ENCODE measurements around the gene AKT1. TPM values are rescaled to one million over a fixed set of nuclear protein-coding genes. Genes with fewer than 3 reads are reported as not detected.

Gene AKT1
- total and polyA plus RNA-seq, 4 donors, result 30.6 to 192 (median 58.7) TPM

DNA sequence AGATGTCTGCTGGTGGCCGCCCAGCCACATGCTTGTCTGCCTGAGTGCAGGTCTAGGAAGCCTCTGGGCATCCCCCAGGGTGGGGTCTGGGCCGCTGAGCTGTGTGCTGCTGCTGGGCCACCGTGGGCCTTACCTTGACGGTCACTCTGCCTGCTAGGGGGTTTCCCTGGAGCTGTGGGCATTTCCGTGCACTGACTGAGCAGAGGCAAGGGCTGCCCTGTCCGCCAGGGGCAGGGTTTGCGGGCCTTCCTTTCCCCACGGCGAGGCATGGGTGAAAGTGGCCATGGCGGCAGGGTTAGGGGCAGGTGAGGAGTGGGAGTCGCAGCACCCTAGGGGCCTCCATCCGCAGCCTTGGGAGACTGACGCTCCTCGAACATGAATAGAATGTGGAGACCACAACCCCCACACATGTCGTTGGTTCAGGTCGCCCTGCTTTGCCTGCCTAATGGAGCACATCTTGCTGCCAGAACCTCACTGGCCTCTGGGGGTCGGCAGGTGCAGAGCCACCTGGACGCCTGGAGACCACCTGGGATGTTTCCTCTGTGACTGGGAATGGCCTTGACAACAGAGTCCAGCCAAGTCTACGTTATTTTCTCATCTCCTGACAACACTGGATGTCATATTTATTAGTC is 7.8 kb upstream of the AKT1 start:
- Histone ChIP-seq H3K27me3 (ENCODE audit: control insufficient read depth in 4 of 4, insufficient read depth in 4 of 4, low read length in 3 of 4) (no peaks in the 10 kb centered on the region), H3K9ac (ENCODE audit: low read depth in 1 of 2, low read length in 2 of 2) (no peak overlapping the region), H3K36me3 (ENCODE audit: control insufficient read depth in 4 of 4, insufficient read depth in 3 of 4, low read depth in 1 of 4, low read length in 3 of 4) (no peaks in the 10 kb centered on the region), H3K4me1 (ENCODE audit: control insufficient read depth in 4 of 4, insufficient read depth in 4 of 4, low read length in 3 of 4) (peaks cover 15 to 35% (median 21%) of the 10 kb centered on the region in 4 donors), H3K9me3 (ENCODE audit: control insufficient read depth in 4 of 4, low read length in 3 of 4) (no peaks in the 10 kb centered on the region), H3K4me3 (ENCODE audit: low read depth in 1 of 3, low read length in 3 of 3) (no peak overlapping the region), H3K27ac (ENCODE audit: low read depth in 1 of 2, low read length in 2 of 2) (no peak overlapping the region)
- no peak for DNase-seq (ENCODE audit: low spot score)
- TF ChIP-seq YY1 (IDR thresholded peaks at IDR 0.05), result no peak
- TF ChIP-seq FOXA2 (IDR thresholded peaks at IDR 0.05), result no peak
- no peak for TF ChIP-seq TAF1 (conservative IDR thresholded peaks at IDR 0.05)
- TF ChIP-seq, protein P1, sequence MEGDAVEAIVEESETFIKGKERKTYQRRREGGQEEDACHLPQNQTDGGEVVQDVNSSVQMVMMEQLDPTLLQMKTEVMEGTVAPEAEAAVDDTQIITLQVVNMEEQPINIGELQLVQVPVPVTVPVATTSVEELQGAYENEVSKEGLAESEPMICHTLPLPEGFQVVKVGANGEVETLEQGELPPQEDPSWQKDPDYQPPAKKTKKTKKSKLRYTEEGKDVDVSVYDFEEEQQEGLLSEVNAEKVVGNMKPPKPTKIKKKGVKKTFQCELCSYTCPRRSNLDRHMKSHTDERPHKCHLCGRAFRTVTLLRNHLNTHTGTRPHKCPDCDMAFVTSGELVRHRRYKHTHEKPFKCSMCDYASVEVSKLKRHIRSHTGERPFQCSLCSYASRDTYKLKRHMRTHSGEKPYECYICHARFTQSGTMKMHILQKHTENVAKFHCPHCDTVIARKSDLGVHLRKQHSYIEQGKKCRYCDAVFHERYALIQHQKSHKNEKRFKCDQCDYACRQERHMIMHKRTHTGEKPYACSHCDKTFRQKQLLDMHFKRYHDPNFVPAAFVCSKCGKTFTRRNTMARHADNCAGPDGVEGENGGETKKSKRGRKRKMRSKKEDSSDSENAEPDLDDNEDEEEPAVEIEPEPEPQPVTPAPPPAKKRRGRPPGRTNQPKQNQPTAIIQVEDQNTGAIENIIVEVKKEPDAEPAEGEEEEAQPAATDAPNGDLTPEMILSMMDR (IDR thresholded peaks at IDR 0.05; ENCODE audit: low read depth, low read length, missing input control), result no peak
- TF ChIP-seq HNF4G (IDR thresholded peaks at IDR 0.05), result no peak
- TF ChIP-seq NR2F2 (IDR thresholded peaks at IDR 0.05), result no peak
- TF ChIP-seq, protein P2, sequence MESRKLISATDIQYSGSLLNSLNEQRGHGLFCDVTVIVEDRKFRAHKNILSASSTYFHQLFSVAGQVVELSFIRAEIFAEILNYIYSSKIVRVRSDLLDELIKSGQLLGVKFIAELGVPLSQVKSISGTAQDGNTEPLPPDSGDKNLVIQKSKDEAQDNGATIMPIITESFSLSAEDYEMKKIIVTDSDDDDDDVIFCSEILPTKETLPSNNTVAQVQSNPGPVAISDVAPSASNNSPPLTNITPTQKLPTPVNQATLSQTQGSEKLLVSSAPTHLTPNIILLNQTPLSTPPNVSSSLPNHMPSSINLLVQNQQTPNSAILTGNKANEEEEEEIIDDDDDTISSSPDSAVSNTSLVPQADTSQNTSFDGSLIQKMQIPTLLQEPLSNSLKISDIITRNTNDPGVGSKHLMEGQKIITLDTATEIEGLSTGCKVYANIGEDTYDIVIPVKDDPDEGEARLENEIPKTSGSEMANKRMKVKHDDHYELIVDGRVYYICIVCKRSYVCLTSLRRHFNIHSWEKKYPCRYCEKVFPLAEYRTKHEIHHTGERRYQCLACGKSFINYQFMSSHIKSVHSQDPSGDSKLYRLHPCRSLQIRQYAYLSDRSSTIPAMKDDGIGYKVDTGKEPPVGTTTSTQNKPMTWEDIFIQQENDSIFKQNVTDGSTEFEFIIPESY (IDR thresholded peaks at IDR 0.05), result no peak
- TF ChIP-seq SP1 (IDR thresholded peaks at IDR 0.05), result no peak
- no peak for TF ChIP-seq HNF4A (conservative IDR thresholded peaks at IDR 0.05)
- no peak for TF ChIP-seq EGR1 (IDR thresholded peaks at IDR 0.05; ENCODE audit: low read depth in 2 of 2)
- no peak for TF ChIP-seq RAD21 (IDR thresholded peaks at IDR 0.05)
- WGBS, result 92% methylated on average over 19 of the region's 19 CpGs

DNA sequence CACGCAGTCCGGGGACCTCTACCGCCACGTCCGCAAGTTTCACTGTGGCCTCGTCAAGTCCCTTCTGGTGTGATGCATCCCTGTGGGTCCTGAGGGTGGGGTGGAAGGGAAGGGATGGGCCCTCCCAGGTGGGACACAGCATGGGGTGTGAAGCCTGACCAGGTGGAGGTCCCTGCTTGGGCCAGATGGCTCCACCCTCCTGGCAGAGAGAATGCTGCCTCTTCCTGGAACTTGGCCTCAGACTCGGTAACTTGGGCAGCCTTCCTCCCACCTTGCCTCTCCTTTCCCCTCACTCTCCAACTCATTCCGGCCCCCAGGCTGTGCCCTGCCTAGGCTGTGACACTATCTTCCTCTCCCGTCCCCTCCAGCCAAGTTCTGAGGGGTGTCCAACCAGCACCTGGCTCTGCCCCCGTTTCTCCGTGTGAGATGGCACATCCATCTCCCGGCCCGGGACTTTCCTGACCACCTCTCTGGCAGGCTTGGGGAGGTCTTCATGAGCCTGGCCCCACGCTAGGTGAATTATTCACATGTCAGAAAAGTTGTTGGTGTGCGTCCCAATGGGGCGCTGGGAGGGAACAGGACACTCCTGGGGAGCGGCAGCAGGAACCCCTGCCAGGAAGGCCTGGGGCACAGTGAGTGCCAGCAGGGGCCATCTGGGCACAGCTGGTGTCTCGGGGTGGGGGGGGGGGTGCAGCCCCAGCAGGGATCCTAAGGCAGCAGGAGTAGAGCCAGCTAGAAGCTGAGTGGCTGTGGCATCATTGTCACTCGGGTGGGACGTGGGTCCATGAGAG is 7.0 kb upstream of the AKT1 start:
- Histone ChIP-seq H3K27ac (ENCODE audit: low read depth in 1 of 2, low read length in 2 of 2) (no peak overlapping the region), H3K27me3 (ENCODE audit: control insufficient read depth in 4 of 4, insufficient read depth in 4 of 4, low read length in 3 of 4) (no peaks in the 10 kb centered on the region), H3K9ac (ENCODE audit: low read depth in 1 of 2, low read length in 2 of 2) (no peak overlapping the region), H3K9me3 (ENCODE audit: control insufficient read depth in 4 of 4, low read length in 3 of 4) (no peaks in the 10 kb centered on the region), H3K36me3 (ENCODE audit: control insufficient read depth in 4 of 4, insufficient read depth in 3 of 4, low read depth in 1 of 4, low read length in 3 of 4) (no peaks in the 10 kb centered on the region), H3K4me1 (ENCODE audit: control insufficient read depth in 4 of 4, insufficient read depth in 4 of 4, low read length in 3 of 4) (peaks cover 15 to 35% (median 21%) of the 10 kb centered on the region in 4 donors), H3K4me3 (ENCODE audit: low read depth in 1 of 3, low read length in 3 of 3) (no peak overlapping the region)
- 92% methylated on average over 20 of the region's 20 CpGs for WGBS
- DNase-seq (ENCODE audit: low spot score), result no peak
- TF ChIP-seq HNF4G (IDR thresholded peaks at IDR 0.05) (no peak), RAD21 (IDR thresholded peaks at IDR 0.05) (no peak), FOXA2 (IDR thresholded peaks at IDR 0.05) (no peak), EGR1 (IDR thresholded peaks at IDR 0.05; ENCODE audit: low read depth in 2 of 2) (no peak), JUND (IDR thresholded peaks at IDR 0.05) (no peak), RXRA (IDR thresholded peaks at IDR 0.05) (no peak), HNF4A (conservative IDR thresholded peaks at IDR 0.05) (no peak), GABPA (IDR thresholded peaks at IDR 0.05 in 1 of 2, conservative IDR thresholded peaks at IDR 0.05 in 1 of 2) (no peak), SP1 (IDR thresholded peaks at IDR 0.05) (no peak), YY1 (IDR thresholded peaks at IDR 0.05) (no peak), NR2F2 (IDR thresholded peaks at IDR 0.05) (no peak)
- TF ChIP-seq, protein P3, sequence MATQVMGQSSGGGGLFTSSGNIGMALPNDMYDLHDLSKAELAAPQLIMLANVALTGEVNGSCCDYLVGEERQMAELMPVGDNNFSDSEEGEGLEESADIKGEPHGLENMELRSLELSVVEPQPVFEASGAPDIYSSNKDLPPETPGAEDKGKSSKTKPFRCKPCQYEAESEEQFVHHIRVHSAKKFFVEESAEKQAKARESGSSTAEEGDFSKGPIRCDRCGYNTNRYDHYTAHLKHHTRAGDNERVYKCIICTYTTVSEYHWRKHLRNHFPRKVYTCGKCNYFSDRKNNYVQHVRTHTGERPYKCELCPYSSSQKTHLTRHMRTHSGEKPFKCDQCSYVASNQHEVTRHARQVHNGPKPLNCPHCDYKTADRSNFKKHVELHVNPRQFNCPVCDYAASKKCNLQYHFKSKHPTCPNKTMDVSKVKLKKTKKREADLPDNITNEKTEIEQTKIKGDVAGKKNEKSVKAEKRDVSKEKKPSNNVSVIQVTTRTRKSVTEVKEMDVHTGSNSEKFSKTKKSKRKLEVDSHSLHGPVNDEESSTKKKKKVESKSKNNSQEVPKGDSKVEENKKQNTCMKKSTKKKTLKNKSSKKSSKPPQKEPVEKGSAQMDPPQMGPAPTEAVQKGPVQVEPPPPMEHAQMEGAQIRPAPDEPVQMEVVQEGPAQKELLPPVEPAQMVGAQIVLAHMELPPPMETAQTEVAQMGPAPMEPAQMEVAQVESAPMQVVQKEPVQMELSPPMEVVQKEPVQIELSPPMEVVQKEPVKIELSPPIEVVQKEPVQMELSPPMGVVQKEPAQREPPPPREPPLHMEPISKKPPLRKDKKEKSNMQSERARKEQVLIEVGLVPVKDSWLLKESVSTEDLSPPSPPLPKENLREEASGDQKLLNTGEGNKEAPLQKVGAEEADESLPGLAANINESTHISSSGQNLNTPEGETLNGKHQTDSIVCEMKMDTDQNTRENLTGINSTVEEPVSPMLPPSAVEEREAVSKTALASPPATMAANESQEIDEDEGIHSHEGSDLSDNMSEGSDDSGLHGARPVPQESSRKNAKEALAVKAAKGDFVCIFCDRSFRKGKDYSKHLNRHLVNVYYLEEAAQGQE (IDR thresholded peaks at IDR 0.05), result no peak
- TF ChIP-seq, protein P4, sequence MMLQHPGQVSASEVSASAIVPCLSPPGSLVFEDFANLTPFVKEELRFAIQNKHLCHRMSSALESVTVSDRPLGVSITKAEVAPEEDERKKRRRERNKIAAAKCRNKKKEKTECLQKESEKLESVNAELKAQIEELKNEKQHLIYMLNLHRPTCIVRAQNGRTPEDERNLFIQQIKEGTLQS (IDR thresholded peaks at IDR 0.05), result no peak
- TF ChIP-seq, protein P1 (IDR thresholded peaks at IDR 0.05; ENCODE audit: low read depth, low read length, missing input control), result no peak
- TF ChIP-seq, protein P5, sequence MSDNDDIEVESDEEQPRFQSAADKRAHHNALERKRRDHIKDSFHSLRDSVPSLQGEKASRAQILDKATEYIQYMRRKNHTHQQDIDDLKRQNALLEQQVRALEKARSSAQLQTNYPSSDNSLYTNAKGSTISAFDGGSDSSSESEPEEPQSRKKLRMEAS (IDR thresholded peaks at IDR 0.05), result no peak
- TF ChIP-seq, protein P2 (IDR thresholded peaks at IDR 0.05), result no peak

All from liver (tissue), 9 donors.